HCT116 (cell line): Measurements from ENCODE around the gene CASZ1. TPM values are rescaled to one million over a fixed set of nuclear protein-coding genes. Genes with fewer than 3 reads are reported as not detected.

Source experiments
- ATAC-seq: fragments of 200-7000 bp; cut with Tn5 transposase; 2 replicates; pipeline ENCODE4 v1.9.1; 2020; ENCODE audit warnings: mild to moderate bottlenecking, moderate library complexity
- BruUV-seq: library from RNA; stranded (reverse); fragments of 400-500 nt; replicated peaks from 2 replicates; lab custom pipeline; 2021; lab: Mats Ljungman, UMichigan
- CTCF ChIA-PET: fragments of 300-600 bp; sonication (Branson Sonifier 250); formaldehyde crosslinking; loops from one replicate; lab custom pipeline; 2021; ENCODE audit warnings: antibody characterized with exemption; lab: Charles Lee
- POLR2A ChIA-PET: fragments of 300-600, 350-600 bp; sonication (Branson Sonifier 250); formaldehyde crosslinking; loops from one replicate; lab custom pipeline; 2021; ENCODE audit warnings: antibody characterized with exemption; lab: Charles Lee
- RAD21 ChIA-PET, 2 experiments: fragments of 300-600 bp; sonication (Branson Sonifier 250); formaldehyde crosslinking; loops; one replicate each; lab custom pipeline; 2023; ENCODE audit warnings: low total read pairs in 2 of 2; ENCODE audit not compliant: uncharacterized antibody in 2 of 2, unreplicated experiment in 2 of 2, low non-redundant PET in 1 of 2; lab: Charles Lee
- DNase-seq: peaks from one replicate; pipeline ENCODE4 v3.0.0-alpha.2; 2010; ENCODE audit warnings: low read depth, low spot score
- H2AFZ ChIP-seq: fragments of 200-600 bp; shearing (Covaris generic), sonication (generic); 2 replicates; pipeline ENCODE4 v1.6.1; 2017; ENCODE audit warnings: low read depth, mixed run types, mixed read lengths, antibody characterized with exemption, low read length; ENCODE audit not compliant: poor library complexity, severe bottlenecking
- H3K27ac ChIP-seq: 2 replicates; pipeline ENCODE4 v1.5.1; 2012; ENCODE audit warnings: low read depth, low read length
- H3K27me3 ChIP-seq: fragments of 200-600 bp; sonication (generic); 2 replicates; pipeline ENCODE4 v1.6.1; 2016; ENCODE audit warnings: mixed run types, low read length, mixed read lengths; ENCODE audit not compliant: insufficient read depth
- H3K36me3 ChIP-seq, 2 experiments: fragments of 200-500 bp in 1 of 2; fragments of 200-600 bp in 1 of 2; sonication (Bioruptor generic) in 1 of 2; sonication (generic) in 1 of 2; 2 replicates each; pipeline versions ENCODE4 v1.5.1 to v1.6.1; 2014 to 2016; ENCODE audit warnings: low read length in 2 of 2, inconsistent platforms in 1 of 2, mixed read lengths in 1 of 2, mixed run types in 1 of 2; ENCODE audit not compliant: insufficient read depth in 2 of 2, control insufficient read depth in 1 of 2
- H3K4me1 ChIP-seq, 2 experiments: fragments of 200-600 bp in 1 of 2; sonication (generic) in 1 of 2; 2 replicates each; pipeline versions ENCODE4 v1.5.1 to v1.6.1; 2012 to 2017; ENCODE audit warnings: low read length in 2 of 2, inconsistent platforms in 1 of 2, mild to moderate bottlenecking in 1 of 2, mixed read lengths in 1 of 2, mixed run types in 1 of 2, moderate library complexity in 1 of 2; ENCODE audit not compliant: insufficient read depth in 2 of 2, control insufficient read depth in 1 of 2
- H3K4me2 ChIP-seq: fragments of 200-600 bp; sonication (generic); 2 replicates; pipeline ENCODE4 v1.6.1; 2017; ENCODE audit warnings: mixed run types, low read length, mixed read lengths
- H3K4me3 ChIP-seq, 2 experiments: fragments of 200-600 bp in 1 of 2; sonication (generic) in 1 of 2; replicated peaks in 1 of 2; 2 replicates each; pipeline ENCODE4 v1.5.1; 2011 to 2016; ENCODE audit warnings: low read length in 2 of 2, control low read depth in 1 of 2, low read depth in 1 of 2, mild to moderate bottlenecking in 1 of 2, mixed read lengths in 1 of 2, mixed run types in 1 of 2
- H3K79me2 ChIP-seq: fragments of 200-600 bp; sonication (generic); 2 replicates; pipeline ENCODE4 v1.6.1; 2017; ENCODE audit warnings: mild to moderate bottlenecking, mixed run types, low read length, moderate library complexity, mixed read lengths; ENCODE audit not compliant: insufficient read depth
- H3K9ac ChIP-seq: fragments of 200-600 bp; sonication (generic); 2 replicates; pipeline ENCODE4 v1.6.1; 2016; ENCODE audit warnings: low read length, mixed read lengths
- H3K9me2 ChIP-seq: fragments of 200-600 bp; sonication (generic), shearing (Covaris generic); 2 replicates; pipeline ENCODE4 v1.6.1; 2017; ENCODE audit warnings: mixed run types, mild to moderate bottlenecking, moderate library complexity; ENCODE audit not compliant: insufficient read depth
- H3K9me3 ChIP-seq, 2 experiments: fragments of 200-500 bp in 1 of 2; fragments of 200-600 bp in 1 of 2; sonication (Bioruptor generic) in 1 of 2; sonication (generic) in 1 of 2; 2 replicates each; pipeline ENCODE4 v1.6.1; 2014 to 2017; ENCODE audit warnings: low read length in 2 of 2, mixed read lengths in 2 of 2, inconsistent platforms in 1 of 2, low read depth in 1 of 2, mild to moderate bottlenecking in 1 of 2, mixed run types in 1 of 2, moderate library complexity in 1 of 2; ENCODE audit not compliant: control insufficient read depth in 1 of 2, insufficient read depth in 1 of 2
- H4K20me1 ChIP-seq: fragments of 200-600 bp; sonication (generic), shearing (Covaris generic); 2 replicates; pipeline ENCODE4 v1.6.1; 2017; ENCODE audit warnings: mixed run types, mild to moderate bottlenecking, moderate library complexity; ENCODE audit not compliant: insufficient read depth
- ATF3 ChIP-seq: IDR thresholded peaks from 2 replicates; pipeline ENCODE4 v1.6.1; 2012
- CEBPB ChIP-seq: IDR thresholded peaks from 2 replicates; pipeline ENCODE4 v1.6.1; 2012; ENCODE audit warnings: low read depth
- CTCF ChIP-seq, 3 experiments: fragments of 200-600 bp in 1 of 3; sonication (generic) in 1 of 3; IDR thresholded peaks in 2 of 3; conservative IDR thresholded peaks in 1 of 3; 2 replicates each; pipeline ENCODE4 v1.5.1; 2012 to 2017; ENCODE audit warnings: low read depth in 2 of 3, low read length in 2 of 3, antibody characterized with exemption in 1 of 3, borderline replicate concordance in 1 of 3, control low read depth in 1 of 3, mild to moderate bottlenecking in 1 of 3, mixed read lengths in 1 of 3, mixed run types in 1 of 3, moderate library complexity in 1 of 3; ENCODE audit not compliant: insufficient read depth in 1 of 3
- EGR1 ChIP-seq: IDR thresholded peaks from 2 replicates; pipeline ENCODE4 v1.6.1; 2012; ENCODE audit warnings: low read depth
- ELF1 ChIP-seq: IDR thresholded peaks from 2 replicates; pipeline ENCODE4 v1.6.1; 2012; ENCODE audit warnings: low read depth, borderline replicate concordance
- EZH2 ChIP-seq: fragments of 200-600 bp; sonication (generic); IDR thresholded peaks from 2 replicates; pipeline ENCODE4 v1.6.1; 2017; ENCODE audit warnings: antibody characterized with exemption, mixed run types
- EZH2phosphoT487 ChIP-seq: fragments of 200-600 bp; IDR thresholded peaks from 2 replicates; pipeline ENCODE4 v1.6.1; 2018; ENCODE audit warnings: antibody characterized with exemption, borderline replicate concordance
- FOSL1 ChIP-seq: IDR thresholded peaks from 2 replicates; pipeline ENCODE4 v1.6.1; 2012; ENCODE audit warnings: low read depth
- JUND ChIP-seq: IDR thresholded peaks from 2 replicates; pipeline ENCODE4 v1.6.1; 2012
- POLR2A ChIP-seq: IDR thresholded peaks from 2 replicates; pipeline ENCODE4 v1.7.0; 2011; ENCODE audit warnings: borderline replicate concordance; ENCODE audit not compliant: insufficient read depth, insufficient read length; ENCODE audit errors: extremely low read depth
- POLR2AphosphoS5 ChIP-seq: IDR thresholded peaks from 2 replicates; pipeline ENCODE4 v1.6.1; 2011; ENCODE audit warnings: mild to moderate bottlenecking, low read depth, low read length, moderate library complexity
- RAD21 ChIP-seq: IDR thresholded peaks from 2 replicates; pipeline ENCODE4 v1.6.1; 2012; ENCODE audit warnings: low read depth, mild to moderate bottlenecking
- REST ChIP-seq: IDR thresholded peaks from 2 replicates; pipeline ENCODE4 v1.6.1; 2012; ENCODE audit warnings: low read depth
- SIN3A ChIP-seq: IDR thresholded peaks from 2 replicates; pipeline ENCODE4 v1.6.1; 2012; ENCODE audit warnings: low read depth
- SP1 ChIP-seq: IDR thresholded peaks from 2 replicates; pipeline ENCODE4 v1.6.1; 2012; ENCODE audit warnings: low read depth
- SRF ChIP-seq: IDR thresholded peaks from 2 replicates; pipeline ENCODE4 v1.6.1; 2012; ENCODE audit warnings: low read depth
- TCF7L2 ChIP-seq: IDR thresholded peaks from 2 replicates; pipeline ENCODE4 v1.7.0; 2011; ENCODE audit warnings: borderline replicate concordance, inconsistent platforms; ENCODE audit not compliant: insufficient read depth, insufficient read length; ENCODE audit errors: extremely low read depth
- YY1 ChIP-seq: IDR thresholded peaks from 2 replicates; pipeline ENCODE4 v1.6.1; 2011; ENCODE audit warnings: low read length, low read depth, moderate library complexity, mild to moderate bottlenecking; ENCODE audit not compliant: insufficient replicate concordance; ENCODE audit errors: extremely low read depth
- ZBTB33 ChIP-seq: IDR thresholded peaks from 2 replicates; pipeline ENCODE4 v1.6.1; 2011; ENCODE audit warnings: mild to moderate bottlenecking, low read length, moderate library complexity; ENCODE audit not compliant: insufficient replicate concordance; ENCODE audit errors: extremely low read depth
- intact Hi-C: fragments of 100-400 bp; cut with micrococcal nuclease; formaldehyde crosslinking; loops from 2 replicates; pipeline ENCODE4 v1.10.0; 2022
- total RNA-seq: library from RNA; stranded (reverse); gene quantifications from one replicate; pipeline ENCODE4 v1.2.1, GENCODE V29; 2021; ENCODE audit not compliant: unreplicated experiment

The CASZ1 gene
- total RNA-seq, 1 experiment from 2014 or later: 7.7 TPM

- no TSS peak for BruUV-seq
- H3K9ac ChIP-seq: no peak overlapping the region
- no peaks in the 10 kb centered on the region for H3K9me3 ChIP-seq
- peaks cover 17 to 19% of the 10 kb centered on the region in 2 experiments for H3K4me1 ChIP-seq
- DNase-seq: no peak
- no peaks in the 10 kb centered on the region for H3K79me2 ChIP-seq
- H3K36me3 ChIP-seq: no peaks in the 10 kb centered on the region
- ChIA-PET RAD21 (no interaction called here), CTCF (no interaction called here), POLR2A (no interaction called here)
- no peaks in the 10 kb centered on the region for H4K20me1 ChIP-seq
- intact Hi-C loops: no loop called here
- TF ChIP-seq POLR2A: no peak
- no peak for TF ChIP-seq RAD21
- no peak for TF ChIP-seq ZBTB33
- TF ChIP-seq SIN3A: no peak
- TF ChIP-seq EGR1: no peak
- TF ChIP-seq POLR2AphosphoS5: no peak
- no peak for TF ChIP-seq SRF
- no peak for TF ChIP-seq SP1
- TF ChIP-seq YY1: no peak
- no peak for TF ChIP-seq CEBPB
- TF ChIP-seq EZH2phosphoT487: no peak
- no peak for TF ChIP-seq EZH2
- no peak for TF ChIP-seq FOSL1
- TF ChIP-seq ATF3: no peak
- no peak for TF ChIP-seq ELF1
- no peak for TF ChIP-seq JUND
- TF ChIP-seq CTCF (IDR thresholded peaks at IDR 0.05 in 2 of 3, conservative IDR thresholded peaks at IDR 0.05 in 1 of 3; ENCODE audit: borderline replicate concordance in 1 of 3, insufficient read depth in 1 of 3, low read depth in 2 of 3, low read length in 2 of 3): no peak
- no peak for TF ChIP-seq REST
- TF ChIP-seq TCF7L2: no peak
- TF ChIP-seq, all 23 proteins: peak for 0
- H3K4me3 ChIP-seq: no peak overlapping the region
- H3K27me3 ChIP-seq: no peaks in the 10 kb centered on the region
- no peak overlapping the region for H2AFZ ChIP-seq
- no peak overlapping the region for H3K4me2 ChIP-seq
- H3K9me2 ChIP-seq: no peaks in the 10 kb centered on the region
- no peak overlapping the region; the same call in 1 of the 2 replicates for H3K27ac ChIP-seq
- ATAC-seq: no peak
Measured at GRCh38 chr1:10685196-10685807, 111.1 kb downstream of the CASZ1 start.
